Measurements from ENCODE around the gene SLC41A2.
"Not testable (repeated sequence)": the region's sequence is repeated elsewhere in the genome, so short reads cannot be mapped to it uniquely, and the experiment has no call there.

Gene SLC41A2

GRCh38 chr12:104958001-104958804 is at the start of gene SLC41A2:
TSS of gene SLC41A2 (minus strand) at chr12:104958290. CDS start at chr12:104928527, 29,763 bp downstream.
- DNase-seq (ENCODE audit: low read depth in 1 of 2, low spot score in 1 of 2) = peak; percentile 51 to 74

GRCh38 chr12:105001476-105001875 is 43.4 kb upstream of the SLC41A2 start:
- DNase-seq (ENCODE audit: low read depth in 1 of 2, low spot score in 1 of 2) = no peak

- no peak for DNase-seq (ENCODE audit: low read depth in 1 of 2, low spot score in 1 of 2)
Observed at GRCh38 chr12:104999347-104999685, 41.2 kb upstream of the SLC41A2 start.

GRCh38 chr12:104998423-104999346 is 40.6 kb upstream of the SLC41A2 start:
- no peak for DNase-seq (ENCODE audit: low read depth in 1 of 2, low spot score in 1 of 2)

GRCh38 chr12:104997541-104997940 is 39.5 kb upstream of the SLC41A2 start:
- DNase-seq (ENCODE audit: low read depth in 1 of 2, low spot score in 1 of 2) = no peak

- DNase-seq (ENCODE audit: low read depth in 1 of 2, low spot score in 1 of 2) = no peak
Observed at GRCh38 chr12:104994336-104994735, 36.2 kb upstream of the SLC41A2 start.

- no peak for DNase-seq (ENCODE audit: low read depth in 1 of 2, low spot score in 1 of 2)
Observed at GRCh38 chr12:104991565-104992128, 33.6 kb upstream of the SLC41A2 start.

GRCh38 chr12:104990950-104991349 is 32.9 kb upstream of the SLC41A2 start:
- no peak for DNase-seq (ENCODE audit: low read depth in 1 of 2, low spot score in 1 of 2)

GRCh38 chr12:104986022-104986941 is 28.2 kb upstream of the SLC41A2 start, which contains the start of gene NOPCHAP1:
TSS of gene NOPCHAP1 (plus strand) at chr12:104986316. CDS start at chr12:104986353, 37 bp downstream.
- DNase-seq (ENCODE audit: low read depth in 1 of 2, low spot score in 1 of 2) = peak; percentile 55 to 73

GRCh38 chr12:104985206-104985605 is 27.1 kb upstream of the SLC41A2 start:
- no peak for DNase-seq (ENCODE audit: low read depth in 1 of 2, low spot score in 1 of 2)

GRCh38 chr12:104977688-104978087 is 19.6 kb upstream of the SLC41A2 start:
- DNase-seq (ENCODE audit: low read depth in 1 of 2, low spot score in 1 of 2) = not testable (repeated sequence)

GRCh38 chr12:104976703-104977102 is 18.6 kb upstream of the SLC41A2 start:
- no peak for DNase-seq (ENCODE audit: low read depth in 1 of 2, low spot score in 1 of 2)

- no peak for DNase-seq (ENCODE audit: low read depth in 1 of 2, low spot score in 1 of 2)
Observed at GRCh38 chr12:104975587-104976343, 17.7 kb upstream of the SLC41A2 start.

GRCh38 chr12:104974626-104975290 is 16.7 kb upstream of the SLC41A2 start:
- DNase-seq (ENCODE audit: low read depth in 1 of 2, low spot score in 1 of 2) = no peak

GRCh38 chr12:104973250-104973649 is 15.2 kb upstream of the SLC41A2 start:
- no peak for DNase-seq (ENCODE audit: low read depth in 1 of 2, low spot score in 1 of 2)

- no peak for DNase-seq (ENCODE audit: low read depth in 1 of 2, low spot score in 1 of 2)
Observed at GRCh38 chr12:104971306-104971705, 13.2 kb upstream of the SLC41A2 start.

- DNase-seq (ENCODE audit: low read depth in 1 of 2, low spot score in 1 of 2) = no peak
Observed at GRCh38 chr12:104969343-104969742, 11.3 kb upstream of the SLC41A2 start.

GRCh38 chr12:104966677-104967076 is 8.6 kb upstream of the SLC41A2 start:
- no peak for DNase-seq (ENCODE audit: low read depth in 1 of 2, low spot score in 1 of 2)

GRCh38 chr12:104964856-104965205 is 6.7 kb upstream of the SLC41A2 start:
- no peak for DNase-seq (ENCODE audit: low read depth in 1 of 2, low spot score in 1 of 2)
